H1 (cell line): Measurements from ENCODE around the gene DDX23. TPM values are rescaled to one million over a fixed set of nuclear protein-coding genes. Genes with fewer than 3 reads are reported as not detected.

Source experiments
- CTCF ChIA-PET: fragments of 300-600 bp; sonication (Branson Sonifier 250); formaldehyde crosslinking; loops from one replicate; lab custom pipeline; 2021; ENCODE audit not compliant: partially characterized antibody; lab: Charles Lee
- POLR2A ChIA-PET: fragments of 300-600 bp; sonication (Branson Sonifier 250); formaldehyde crosslinking; loops from one replicate; lab custom pipeline; 2021; ENCODE audit warnings: inconsistent platforms; ENCODE audit not compliant: partially characterized antibody; lab: Charles Lee
- DNase-seq, 2 experiments: peaks; one replicate each; pipeline versions ENCODE4 v3.0.0 to v3.0.0-alpha.2; 2010 to 2022; ENCODE audit warnings: low spot score in 2 of 2, low read depth in 1 of 2, mixed read lengths in 1 of 2
- FAIRE-seq: peaks from 2 replicates; lab custom pipeline; 2011; peaks lifted over from hg19 to GRCh38; lab: Jason Lieb, UNC
- H2AFZ ChIP-seq: 2 replicates; pipeline ENCODE4 v1.8.1; 2012; ENCODE audit warnings: low read length, inconsistent platforms
- H2AK5ac ChIP-seq: 2 replicates; pipeline ENCODE4 v1.6.1; 2013; ENCODE audit warnings: low read depth, low read length
- H2BK120ac ChIP-seq: replicated peaks from 2 replicates; pipeline ENCODE3; 2013; ENCODE audit warnings: low read depth, low read length, inconsistent platforms
- H2BK12ac ChIP-seq: 2 replicates; pipeline ENCODE4 v1.6.1; 2013; ENCODE audit warnings: low read depth, low read length
- H2BK15ac ChIP-seq: 2 replicates; pipeline ENCODE4 v1.6.1; 2013; ENCODE audit warnings: low read length
- H2BK20ac ChIP-seq: 2 replicates; pipeline ENCODE4 v1.6.1; 2013; ENCODE audit warnings: low read length
- H2BK5ac ChIP-seq: 2 replicates; pipeline ENCODE4 v1.6.1; 2013; ENCODE audit warnings: low read depth, low read length
- H3K14ac ChIP-seq: 2 replicates; pipeline ENCODE4 v1.6.1; 2013; ENCODE audit warnings: inconsistent platforms; ENCODE audit not compliant: insufficient read length
- H3K18ac ChIP-seq: 2 replicates; pipeline ENCODE4 v1.6.1; 2013; ENCODE audit warnings: low read length; ENCODE audit errors: extremely low read depth
- H3K23ac ChIP-seq: 2 replicates; pipeline ENCODE4 v1.6.1; 2013; ENCODE audit warnings: inconsistent platforms; ENCODE audit not compliant: insufficient read length
- H3K23me2 ChIP-seq: 2 replicates; pipeline ENCODE4 v1.6.1; 2013; ENCODE audit warnings: low read depth, low read length
- H3K27ac ChIP-seq: 2 replicates; pipeline ENCODE4 v1.6.1; 2011; ENCODE audit warnings: low read depth, low read length, inconsistent platforms
- H3K27me3 ChIP-seq, 4 experiments: replicated peaks in 1 of 4; 1 replicate in 1 of 4; 2 replicates in 3 of 4; pipeline versions ENCODE4 v1.6.1 to v1.8.1; 2011 to 2013; ENCODE audit warnings: low read length in 3 of 4, mild to moderate bottlenecking in 3 of 4, inconsistent platforms in 2 of 4, mixed read lengths in 2 of 4, moderate library complexity in 1 of 4; ENCODE audit not compliant: control insufficient read depth in 3 of 4, insufficient read depth in 3 of 4; ENCODE audit errors: extremely low read depth in 1 of 4
- H3K36me3 ChIP-seq, 4 experiments: 2 replicates each; pipeline versions ENCODE4 v1.6.1 to v1.8.1; 2011 to 2013; ENCODE audit warnings: mild to moderate bottlenecking in 4 of 4, low read length in 3 of 4, moderate library complexity in 2 of 4, control low read depth in 1 of 4, inconsistent platforms in 1 of 4; ENCODE audit not compliant: insufficient read depth in 4 of 4, control insufficient read depth in 2 of 4
- H3K4ac ChIP-seq: replicated peaks from 2 replicates; pipeline ENCODE3; 2013; ENCODE audit warnings: low read length, low read depth, mixed read lengths, inconsistent platforms; ENCODE audit not compliant: insufficient read length
- H3K4me1 ChIP-seq, 4 experiments: replicated peaks in 1 of 4; 1 replicate in 1 of 4; 2 replicates in 3 of 4; pipeline versions ENCODE4 v1.6.1 to v1.8.1; 2011 to 2013; ENCODE audit warnings: low read length in 3 of 4, inconsistent platforms in 2 of 4, mixed read lengths in 1 of 4; ENCODE audit not compliant: insufficient read depth in 4 of 4, control insufficient read depth in 3 of 4
- H3K4me2 ChIP-seq, 2 experiments: 2 replicates each; pipeline versions ENCODE4 v1.6.1 to v1.8.1; 2011 to 2013; ENCODE audit warnings: low read depth in 2 of 2, low read length in 2 of 2, control low read depth in 1 of 2, inconsistent platforms in 1 of 2, mild to moderate bottlenecking in 1 of 2; ENCODE audit not compliant: insufficient read depth in 1 of 2
- H3K4me3 ChIP-seq, 4 experiments: fragments of 200-600, 300-600 bp in 1 of 4; sonication (generic), shearing (Covaris generic), sonication (Bioruptor Twin) in 1 of 4; 2 replicates each; pipeline versions ENCODE4 v1.5.1 to v1.8.1; 2011 to 2016; ENCODE audit warnings: low read length in 4 of 4, low read depth in 3 of 4, control low read depth in 2 of 4, inconsistent platforms in 2 of 4, mild to moderate bottlenecking in 2 of 4, mixed read lengths in 1 of 4, moderate library complexity in 1 of 4; ENCODE audit not compliant: insufficient read depth in 2 of 4; ENCODE audit errors: extremely low read depth in 1 of 4
- H3K56ac ChIP-seq: replicated peaks from 2 replicates; pipeline ENCODE3; 2013; ENCODE audit warnings: low read depth, mild to moderate bottlenecking, mixed read lengths, low read length, inconsistent platforms; ENCODE audit not compliant: insufficient read length
- H3K79me1 ChIP-seq: 2 replicates; pipeline ENCODE4 v1.6.1; 2013; ENCODE audit warnings: low read depth, low read length, control low read depth
- H3K79me2 ChIP-seq, 2 experiments: 2 replicates each; pipeline versions ENCODE4 v1.6.1 to v1.8.1; 2012 to 2013; ENCODE audit warnings: low read length in 2 of 2, mild to moderate bottlenecking in 2 of 2, inconsistent platforms in 1 of 2; ENCODE audit not compliant: insufficient read depth in 2 of 2, control insufficient read depth in 1 of 2
- H3K9ac ChIP-seq, 4 experiments: replicated peaks in 1 of 4; 1 replicate in 1 of 4; 2 replicates in 3 of 4; pipeline versions ENCODE4 v1.6.1 to v1.8.1; 2011 to 2013; ENCODE audit warnings: low read depth in 3 of 4, low read length in 3 of 4, control low read depth in 2 of 4, mild to moderate bottlenecking in 2 of 4, moderate library complexity in 2 of 4, inconsistent platforms in 1 of 4; ENCODE audit errors: extremely low read depth in 1 of 4
- H3K9me3 ChIP-seq, 2 experiments: 2 replicates each; pipeline versions ENCODE4 v1.6.1 to v1.8.1; 2012 to 2013; ENCODE audit warnings: mild to moderate bottlenecking in 2 of 2, moderate library complexity in 2 of 2, control low read depth in 1 of 2, inconsistent platforms in 1 of 2, low read depth in 1 of 2, low read length in 1 of 2, mixed read lengths in 1 of 2; ENCODE audit not compliant: insufficient read depth in 2 of 2
- H4K20me1 ChIP-seq, 2 experiments: replicated peaks in 1 of 2; 2 replicates each; pipeline versions ENCODE3 to v1.8.1; 2011 to 2013; ENCODE audit warnings: inconsistent platforms in 2 of 2, low read length in 2 of 2, mild to moderate bottlenecking in 1 of 2; ENCODE audit not compliant: insufficient read depth in 2 of 2, control insufficient read depth in 1 of 2
- H4K5ac ChIP-seq: 2 replicates; pipeline ENCODE4 v1.6.1; 2013; ENCODE audit warnings: low read length, low read depth, mixed read lengths, inconsistent platforms; ENCODE audit not compliant: insufficient read length
- H4K8ac ChIP-seq: 2 replicates; pipeline ENCODE4 v1.8.0; 2013; ENCODE audit warnings: mild to moderate bottlenecking, moderate library complexity, low read length, inconsistent platforms; ENCODE audit not compliant: insufficient read depth; ENCODE audit errors: extremely low read depth
- H4K91ac ChIP-seq: replicated peaks from 2 replicates; pipeline ENCODE3; 2013; ENCODE audit warnings: low read length, mixed read lengths, inconsistent platforms; ENCODE audit not compliant: insufficient read length
- ASH2L ChIP-seq: fragments of 200-600, 300-600 bp; sonication (generic); IDR thresholded peaks from one replicate; pipeline ENCODE4 v1.7.1; 2017; ENCODE audit warnings: low read length
- CTBP2 ChIP-seq: IDR thresholded peaks from 2 replicates; pipeline ENCODE4 v1.7.0; 2011; ENCODE audit warnings: borderline replicate concordance, mild to moderate bottlenecking, moderate library complexity, mixed read lengths, low read length; ENCODE audit not compliant: insufficient read depth, insufficient read length
- JUN ChIP-seq: IDR thresholded peaks from 2 replicates; pipeline ENCODE4 v1.6.1; 2011; ENCODE audit warnings: low read depth, mild to moderate bottlenecking, improper control_type of control experiment, low read length
- NRF1 ChIP-seq: IDR thresholded peaks from 2 replicates; pipeline ENCODE4 v1.6.1; 2011; ENCODE audit warnings: mild to moderate bottlenecking, low read depth, low read length, improper control_type of control experiment
- PHF8 ChIP-seq: fragments of 200-600 bp; sonication (generic); conservative IDR thresholded peaks from 2 replicates; pipeline ENCODE4 v1.7.1; 2012; ENCODE audit warnings: low read depth, mild to moderate bottlenecking, inconsistent platforms, low read length, moderate library complexity
- RXRA ChIP-seq: IDR thresholded peaks from 2 replicates; pipeline ENCODE4 v1.6.1; 2011; ENCODE audit warnings: low read depth, mild to moderate bottlenecking, low read length, moderate library complexity; ENCODE audit not compliant: insufficient read depth
- SP4 ChIP-seq: IDR thresholded peaks from 2 replicates; pipeline ENCODE4 v1.6.1; 2012; ENCODE audit warnings: low read length, inconsistent platforms
- TAF1 ChIP-seq: IDR thresholded peaks from 2 replicates; pipeline ENCODE4 v1.6.1; 2011; ENCODE audit warnings: mild to moderate bottlenecking, low read depth, low read length
- TEAD4 ChIP-seq: IDR thresholded peaks from 2 replicates; pipeline ENCODE4 v1.6.1; 2012; ENCODE audit warnings: low read depth, low read length, inconsistent platforms, mixed read lengths
- WGBS, 2 experiments: shearing (Covaris generic) in 1 of 2; methylation state at CpG; one replicate each; pipeline versions ENCODE4 v1.1.6 to v1.1.7; 2013 to 2015; ENCODE audit warnings: low lambda C conversion rate in 2 of 2, mixed read lengths in 2 of 2, inconsistent platforms in 1 of 2, low coverage in 1 of 2, missing lambda C conversion rate in 1 of 2; ENCODE audit not compliant: insufficient replicate concordance in 2 of 2, insufficient coverage in 1 of 2, insufficient read length in 1 of 2; ENCODE audit errors: extremely low coverage in 1 of 2, missing lambda C conversion rate in 1 of 2; 5-methylcytosine and 5-hydroxymethylcytosine counted together
- polyA plus RNA-seq, 7 experiments: library from polyadenylated mRNA; depleted of rRNA in 3 of 7; stranded (reverse) in 5 of 7; unstranded in 2 of 7; fragments of >200 nt in 5 of 7; fragments of 200-250 nt in 2 of 7; gene quantifications; 1 replicate in 5 of 7; 2 replicates in 1 of 7; 4 replicates in 1 of 7; pipeline versions ENCODE4 v1.2.1 to v1.2.3, GENCODE V29; 2011 to 2013; ENCODE audit warnings: missing spikeins in 2 of 7, mixed read lengths in 2 of 7
- total RNA-seq: library from RNA; stranded (reverse); fragmentation: NEBNext Ultra II Directional; extraction: Animal tissue kit (Norgen Biotek cat#: 25700); gene quantifications from 2 replicates; pipeline ENCODE4 v1.2.1, GENCODE V29; 2021
- TF ChIP-seq, protein P1 (sequence below): IDR thresholded peaks from 2 replicates; pipeline ENCODE4 v1.6.1; 2012; ENCODE audit warnings: inconsistent platforms

The DDX23 gene
- total and polyA plus RNA-seq, 2 of the 8 experiments (the other 6 are each of a cell fraction or from before 2014, with no cell fraction given): 43.5 to 107 TPM

DNA sequence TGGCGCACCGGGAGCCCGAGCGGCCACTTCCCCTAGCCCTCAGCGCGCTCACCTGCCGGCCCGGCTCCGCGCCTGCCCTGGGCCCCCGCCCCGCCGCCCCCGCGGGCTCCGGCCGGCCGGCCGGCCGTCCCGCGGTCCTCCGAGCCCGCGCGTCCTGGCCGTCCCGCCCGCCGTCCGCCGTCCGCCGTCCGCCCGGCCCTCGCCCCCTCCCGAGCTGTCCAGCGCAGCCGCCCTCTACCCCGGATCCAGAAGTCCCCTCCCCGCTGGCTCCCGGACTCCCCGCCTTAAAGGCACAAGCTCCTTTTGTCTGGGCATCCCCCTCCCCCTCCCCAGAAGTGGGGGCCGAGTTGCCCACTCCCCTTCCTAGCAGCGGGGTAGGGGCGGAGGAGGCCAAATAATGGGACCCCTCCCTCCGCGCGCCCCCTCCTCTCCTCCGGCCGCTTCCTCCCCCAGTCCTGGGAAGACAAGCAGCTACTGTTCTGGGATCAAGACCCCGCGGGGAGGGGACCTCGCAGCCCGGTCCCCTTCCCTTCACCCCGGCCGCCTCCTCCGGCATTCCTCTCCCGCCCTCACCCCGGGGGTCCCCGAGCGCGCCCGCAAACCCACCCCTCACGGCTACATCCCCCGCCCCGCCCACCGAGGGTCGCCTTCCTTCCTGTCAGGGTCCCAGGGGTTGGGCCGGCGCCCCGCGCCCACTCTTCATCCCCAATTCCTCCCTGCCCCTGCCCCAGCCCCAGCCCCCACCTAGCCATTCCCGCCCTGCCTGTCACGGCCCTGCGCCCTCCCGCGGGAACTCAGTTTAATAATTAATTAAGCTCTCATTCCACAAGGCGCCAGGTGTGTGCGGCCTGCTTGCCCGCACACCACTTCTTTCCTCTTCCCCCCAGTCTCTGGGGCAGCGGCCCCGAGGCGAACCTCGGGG is 62.8 kb downstream of the DDX23 start, which contains the start of gene ADCY6:
Gene ADCY6, minus strand, starts transcription at position 236 of the 922 bp plus-strand sequence. CDS start 5,655 bp downstream, outside the sequence.
- Histone ChIP-seq H3K4ac (peak within 1 kb of the TSS; percentile 53), H2BK12ac (peak within 1 kb of the TSS; percentile 4; the same call in 1 of the 2 replicates), H3K4me1 (peaks cover 6 to 13% (median 8%) of the 10 kb centered on the region in 4 experiments), H3K9ac (peak within 1 kb of the TSS in 3 of 4 experiments; percentile 4 to 69 (median 51); a peak in 4 of 7 replicates), H3K18ac (peak within 1 kb of the TSS; percentile 71), H2BK15ac (peak within 1 kb of the TSS; percentile 31; the same call in 1 of the 2 replicates), H3K14ac (no peak within 1 kb of the TSS), H4K20me1 (peaks cover 0 to 2% of the 10 kb centered on the region in 2 experiments), H2BK20ac (0 out of 2 replicates have a peak within 1 kb of the TSS, but pooled peaks have one; percentile 93), H3K27ac (no peak within 1 kb of the TSS), H2BK120ac (peak within 1 kb of the TSS; percentile 83), H4K8ac (peak within 1 kb of the TSS; percentile 63), H2AFZ (peak within 1 kb of the TSS; percentile 66), H4K5ac (peak within 1 kb of the TSS; percentile 65), H3K23me2 (peaks cover 13% of the 10 kb centered on the region; the same call in 1 of the 2 replicates), H3K56ac (peak within 1 kb of the TSS; percentile 77), H3K36me3 (no peaks in the 10 kb centered on the region), H3K4me2 (peak within 1 kb of the TSS; percentile 88 to 89), H3K27me3 (peaks cover 0 to 2% (median 0%) of the 10 kb centered on the region in 4 experiments; a peak in 1 of 7 replicates), H4K91ac (peak within 1 kb of the TSS; percentile 91), H3K79me1 (peaks cover 4% of the 10 kb centered on the region), H2BK5ac (peak within 1 kb of the TSS; percentile 78; the same call in 1 of the 2 replicates), H3K4me3 (peak within 1 kb of the TSS; percentile 72 to 95 (median 78)), H2AK5ac (no peak within 1 kb of the TSS), H3K23ac (no peak within 1 kb of the TSS), H3K79me2 (peaks cover 0 to 21% of the 10 kb centered on the region in 2 experiments; a peak in 2 of 4 replicates), H3K9me3 (no peaks in the 10 kb centered on the region)
- ChIA-PET CTCF (interaction anchor here (0.5 to 11.1 kb wide), 9 partner anchors 9 to 67 kb away, joined by 3 to 205 read pairs (median 4); a partner anchor contains a TSS), POLR2A (interaction anchor here (0.6 to 2.7 kb wide), 18 partner anchors 9 to 168 kb away, joined by 3 to 17 read pairs (median 4); partner anchors contain the start of genes ARF3, FKBP11, KANSL2 and RND1)
- WGBS, 2 experiments: 0% methylated on average over 3 of the region's 86 CpGs; no CpG with 5 or more reads in 1 of the 2 experiments
- FAIRE-seq (no peak), DNase-seq (peak in 1 of 2 experiments; percentile 86)
- TF ChIP-seq RXRA (no peak), CTBP2 (no peak), SP4 (no peak), PHF8 (peak; percentile 26; the same call in 1 of the 2 replicates), ASH2L (peak; percentile 90), TAF1 (no peak), JUN (no peak), TEAD4 (no peak), NRF1 (no peak)
- TF ChIP-seq, protein P1, sequence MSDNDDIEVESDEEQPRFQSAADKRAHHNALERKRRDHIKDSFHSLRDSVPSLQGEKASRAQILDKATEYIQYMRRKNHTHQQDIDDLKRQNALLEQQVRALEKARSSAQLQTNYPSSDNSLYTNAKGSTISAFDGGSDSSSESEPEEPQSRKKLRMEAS: peak; percentile 31; the same call in 1 of the 2 replicates
